CD4-positive, alpha-beta T cell treated with Interleukin-1 beta for 1 hour (primary cell): ENCODE results near the gene PIAS4.

ENCODE experiments used
- DNase-seq, 2 donors: peaks; one replicate each; pipeline ENCODE4 v3.0.0-alpha.2; 2020 to 2022

PIAS4 gene

GRCh38 chr19:4060621-4061177 lies 53.2 kb downstream of the PIAS4 start:
- no peak for DNase-seq

- peak; percentile 53 to 55 for DNase-seq
Measured at GRCh38 chr19:4061178-4061682, 53.7 kb downstream of the PIAS4 start.

- DNase-seq: no peak
Measured at GRCh38 chr19:4061683-4062418, 54.3 kb downstream of the PIAS4 start.

GRCh38 chr19:4062419-4063368 lies 55.2 kb downstream of the PIAS4 start:
- no peak for DNase-seq

- DNase-seq: no peak
Measured at GRCh38 chr19:4063369-4064148, 56.0 kb downstream of the PIAS4 start.

- no peak for DNase-seq
Measured at GRCh38 chr19:4064149-4064495, 56.6 kb downstream of the PIAS4 start.

- peak; percentile 58 to 65 for DNase-seq
Measured at GRCh38 chr19:4064496-4065260, 57.1 kb downstream of the PIAS4 start.

- DNase-seq: peak; percentile 97 to 98
Measured at GRCh38 chr19:4065430-4066175, 58.1 kb downstream of the PIAS4 start.

- DNase-seq: no peak
Measured at GRCh38 chr19:4066176-4066606, 58.7 kb downstream of the PIAS4 start.

GRCh38 chr19:4066682-4067395 lies 59.3 kb downstream of the PIAS4 start, which contains the start of gene ZBTB7A:
Gene ZBTB7A, minus strand, starts transcription at chr19:4066899. Its CDS starts 11,667 bp downstream, at chr19:4055232.
- DNase-seq: peak; percentile 83 to 85

- DNase-seq: no peak
Measured at GRCh38 chr19:4067396-4068046, 60.0 kb downstream of the PIAS4 start.

- peak in 1 of 2 donors; percentile 35 for DNase-seq
Measured at GRCh38 chr19:4068047-4068966, 60.8 kb downstream of the PIAS4 start.

GRCh38 chr19:4069331-4069959 lies 61.9 kb downstream of the PIAS4 start:
- DNase-seq: peak; percentile 70 to 73

GRCh38 chr19:4071610-4072009 lies 64.1 kb downstream of the PIAS4 start:
- DNase-seq: no peak

- DNase-seq: no peak
Measured at GRCh38 chr19:4075373-4075772, 67.8 kb downstream of the PIAS4 start.

- DNase-seq: no peak
Measured at GRCh38 chr19:4077007-4077374, 69.5 kb downstream of the PIAS4 start.

GRCh38 chr19:4077800-4078684 lies 70.5 kb downstream of the PIAS4 start:
- DNase-seq: peak; percentile 51 to 56
